Stimulated activated CD4-positive, alpha-beta T cell treated with anti-CD3 and anti-CD28 coated beads, Interleukin-12 subunit alpha, Interleukin-12 subunit beta, amount 100 ng/mL, for 24 hours (primary cell): ENCODE measurements around the gene STK11.
A peak's percentile ranks its signal among the peaks of the same experiment; 100 is the strongest.

Source experiments
- DNase-seq, 2 experiments: peaks; one replicate each; pipeline ENCODE4 v3.0.0-alpha.2; 2020; ENCODE audit warnings: low read depth in 2 of 2

Gene STK11

DNA sequence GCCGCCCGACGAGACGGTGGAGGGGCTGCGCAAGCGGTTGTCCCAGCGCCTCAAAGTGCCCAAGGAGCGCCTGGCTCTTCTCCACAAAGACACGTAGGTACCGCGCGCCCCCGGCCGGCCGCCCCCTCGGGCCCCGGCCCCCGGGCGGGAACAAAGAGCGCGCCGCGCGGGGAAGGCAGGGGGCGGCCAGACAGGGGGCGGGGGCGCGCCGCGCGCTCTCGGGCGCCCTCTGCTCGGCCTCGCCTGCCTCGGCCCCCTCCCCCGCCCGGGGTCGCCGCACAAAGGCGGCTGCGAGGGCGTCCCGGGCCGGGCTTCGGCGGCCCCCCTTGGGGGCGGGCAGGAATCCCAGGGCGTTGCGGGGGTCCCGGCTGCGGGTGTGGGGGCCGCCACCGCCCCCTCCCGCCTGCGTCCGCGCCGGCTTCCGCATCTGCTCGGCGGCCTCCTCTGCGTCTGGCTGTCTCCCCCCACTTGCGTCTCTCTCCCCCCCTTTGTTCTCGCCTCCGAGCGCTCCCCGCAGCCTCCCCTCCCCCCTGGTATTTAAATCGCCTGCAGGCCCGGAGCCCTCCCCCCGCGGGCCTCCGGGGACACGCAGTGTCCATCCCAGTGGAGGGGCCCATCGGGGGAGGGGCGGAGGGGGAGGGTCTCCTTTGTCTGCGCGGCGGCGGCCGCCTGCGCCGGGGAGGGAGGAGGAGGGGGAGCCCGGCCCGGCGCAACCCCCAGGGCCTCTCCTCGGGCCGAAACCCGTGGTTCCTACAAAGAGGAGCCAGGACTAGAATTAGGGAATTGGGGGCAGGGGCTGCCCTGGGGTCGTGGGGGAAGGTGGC, 45.1 kb downstream of the STK11 start:
- no peak for DNase-seq

- DNase-seq: no peak
Observed at GRCh38 chr19:1251330-1252220, 46.0 kb downstream of the STK11 start.

- DNase-seq: no peak
Observed at GRCh38 chr19:1252221-1252820, 46.7 kb downstream of the STK11 start.

DNA sequence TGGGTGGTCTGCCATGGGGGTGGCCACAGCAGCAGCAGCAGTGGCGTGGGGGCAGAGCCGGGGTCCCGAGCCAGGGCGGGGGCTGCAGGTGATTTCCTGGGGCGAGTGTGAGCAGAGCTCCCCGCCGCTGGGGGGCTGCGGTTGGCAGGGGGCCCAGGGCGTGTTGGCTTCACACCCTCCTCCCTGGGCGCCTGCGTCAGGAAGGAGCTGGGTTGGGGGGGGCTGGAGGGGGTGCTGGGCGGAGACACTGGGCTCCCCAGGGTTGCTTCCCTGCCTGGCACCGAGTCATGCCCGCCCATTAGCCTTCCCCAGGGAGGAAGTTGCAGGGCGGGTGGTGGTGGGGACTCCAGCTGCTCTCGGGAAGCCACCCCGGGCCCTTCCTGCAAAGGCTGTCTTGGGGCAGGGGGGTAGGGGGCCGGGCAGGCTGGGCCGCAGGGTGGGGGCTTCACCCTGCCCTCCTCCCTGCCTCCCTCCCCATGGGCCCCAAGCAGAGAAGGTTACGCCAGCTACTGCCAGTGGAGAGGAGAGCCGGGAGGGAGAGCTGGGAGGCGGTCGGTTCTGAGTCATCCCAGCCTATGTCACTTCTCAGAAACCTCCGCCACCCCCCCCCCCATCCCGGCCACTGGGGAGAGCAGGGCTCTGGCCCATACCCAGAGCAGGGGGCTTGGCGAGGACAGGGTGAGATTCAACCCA, 47.4 kb downstream of the STK11 start:
- peak in 1 of 2 experiments; percentile 77 for DNase-seq

- DNase-seq: no peak
Observed at GRCh38 chr19:1253514-1254080, 48.0 kb downstream of the STK11 start.

- DNase-seq: no peak
Observed at GRCh38 chr19:1254081-1254527, 48.5 kb downstream of the STK11 start.

DNA sequence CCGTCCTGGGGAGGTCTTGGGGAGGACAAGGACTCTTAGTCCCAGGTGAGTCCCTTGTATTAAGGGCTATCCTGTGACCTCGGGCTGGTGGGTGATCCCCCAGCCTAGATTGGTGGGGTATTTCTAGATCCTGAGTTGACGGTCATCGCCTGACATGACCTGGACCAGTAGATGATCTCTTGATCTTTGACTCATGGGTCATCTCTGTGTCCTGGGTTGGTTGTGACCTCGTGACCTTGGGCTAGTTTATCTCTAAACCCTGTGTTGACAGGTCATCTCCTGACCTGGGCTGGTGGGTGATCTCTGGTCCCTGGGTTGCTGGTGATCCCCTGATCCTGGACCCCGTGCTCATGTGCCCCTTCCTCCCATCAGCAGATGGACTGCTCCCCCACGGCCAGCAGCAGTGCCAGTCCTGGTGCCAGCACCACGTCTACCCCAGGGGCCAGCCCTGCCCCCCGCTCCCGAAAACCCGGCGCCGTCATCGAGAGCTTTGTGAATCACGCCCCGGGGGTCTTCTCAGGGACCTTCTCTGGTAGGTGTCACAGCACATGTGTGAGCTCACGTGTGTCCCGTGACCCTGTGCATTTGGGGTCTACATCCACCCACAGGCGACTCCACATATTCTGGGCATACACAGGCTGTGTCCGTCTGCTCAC, 49.1 kb downstream of the STK11 start:
- no peak for DNase-seq

GRCh38 chr19:1255186-1256161, 49.9 kb downstream of the STK11 start:
- DNase-seq: no peak

DNA sequence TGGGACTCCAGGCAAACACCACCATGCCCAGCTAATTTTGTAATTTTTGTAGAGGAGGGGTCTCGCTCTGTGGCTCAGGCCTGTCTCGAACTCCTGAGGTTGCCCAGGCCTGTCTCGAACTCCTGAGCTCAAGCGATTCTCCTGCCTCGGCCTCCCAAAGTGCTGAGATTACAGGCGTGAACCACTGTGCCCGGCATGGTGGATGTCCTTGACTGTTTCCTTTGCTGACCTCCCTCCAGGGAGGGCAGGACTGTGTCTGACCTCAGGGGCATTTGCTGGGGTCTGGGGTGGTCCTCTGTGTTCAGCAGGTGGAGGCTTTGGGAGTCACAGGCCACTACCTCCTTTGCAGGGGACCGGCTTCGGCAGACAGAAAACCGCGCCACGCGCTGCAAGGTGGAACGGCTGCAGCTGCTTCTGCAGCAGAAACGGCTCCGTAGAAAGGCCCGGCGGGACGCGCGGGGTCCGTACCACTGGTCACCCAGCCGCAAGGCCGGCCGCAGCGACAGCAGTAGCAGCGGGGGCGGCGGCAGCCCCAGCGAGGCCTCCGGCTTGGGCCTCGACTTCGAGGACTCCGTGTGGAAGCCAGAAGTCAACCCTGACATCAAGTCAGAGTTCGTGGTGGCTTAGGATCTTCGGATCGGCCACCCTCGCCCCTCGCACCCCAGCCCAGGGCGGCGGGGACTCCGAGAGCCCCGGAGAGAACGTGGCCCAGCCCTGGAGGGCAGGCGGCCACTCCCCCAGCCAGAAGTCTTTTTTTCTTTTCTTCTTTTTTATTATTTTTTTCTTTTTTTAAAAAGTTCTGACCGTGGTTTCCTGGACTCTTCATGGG, 51.3 kb downstream of the STK11 start:
- DNase-seq: no peak

- no peak for DNase-seq
Observed at GRCh38 chr19:1257475-1258162, 52.0 kb downstream of the STK11 start.

DNA sequence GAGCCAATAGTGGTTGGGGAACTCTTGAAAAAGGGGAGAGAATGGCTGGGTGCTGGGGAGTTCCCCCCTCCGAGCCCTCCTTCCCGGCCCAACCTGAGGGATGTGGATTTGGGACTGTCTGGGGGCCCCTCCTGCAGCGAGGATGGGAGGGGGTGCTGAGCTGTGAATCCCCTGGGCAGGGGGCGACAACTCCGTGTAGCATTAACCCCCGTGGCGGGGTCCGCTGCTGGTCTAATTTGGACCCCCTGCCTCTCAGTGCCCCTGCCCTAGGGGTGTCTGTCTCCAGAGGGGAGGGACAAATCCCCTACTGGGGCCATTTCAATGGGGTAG, 52.5 kb downstream of the STK11 start:
- DNase-seq: no peak

DNA sequence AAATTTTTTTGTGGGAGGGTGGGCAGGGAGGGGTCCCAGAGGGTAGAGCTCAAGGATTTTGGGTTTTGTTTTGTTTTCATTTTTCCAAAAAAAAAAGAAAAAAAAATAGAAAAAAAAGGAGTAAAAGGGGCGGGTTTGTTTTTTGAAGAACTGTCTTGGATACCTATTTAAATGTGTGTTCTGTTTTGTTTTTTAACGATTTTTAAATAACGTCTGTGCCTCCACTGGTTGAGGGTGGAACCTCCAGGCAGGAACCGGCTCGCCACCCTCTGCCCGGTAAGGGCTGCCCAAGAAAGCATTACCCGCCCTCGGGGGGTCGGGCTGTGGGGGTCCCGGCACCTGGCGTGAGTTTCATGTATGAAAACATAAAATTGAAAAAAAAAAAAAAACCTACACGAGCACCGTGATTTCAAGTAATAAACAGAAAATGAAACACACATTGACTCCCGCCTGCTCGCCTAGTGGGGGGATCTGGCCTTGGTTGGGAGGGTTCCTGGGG, 53.2 kb downstream of the STK11 start:
- DNase-seq: no peak

GRCh38 chr19:1259206-1259875, 53.8 kb downstream of the STK11 start:
- DNase-seq: no peak

DNA sequence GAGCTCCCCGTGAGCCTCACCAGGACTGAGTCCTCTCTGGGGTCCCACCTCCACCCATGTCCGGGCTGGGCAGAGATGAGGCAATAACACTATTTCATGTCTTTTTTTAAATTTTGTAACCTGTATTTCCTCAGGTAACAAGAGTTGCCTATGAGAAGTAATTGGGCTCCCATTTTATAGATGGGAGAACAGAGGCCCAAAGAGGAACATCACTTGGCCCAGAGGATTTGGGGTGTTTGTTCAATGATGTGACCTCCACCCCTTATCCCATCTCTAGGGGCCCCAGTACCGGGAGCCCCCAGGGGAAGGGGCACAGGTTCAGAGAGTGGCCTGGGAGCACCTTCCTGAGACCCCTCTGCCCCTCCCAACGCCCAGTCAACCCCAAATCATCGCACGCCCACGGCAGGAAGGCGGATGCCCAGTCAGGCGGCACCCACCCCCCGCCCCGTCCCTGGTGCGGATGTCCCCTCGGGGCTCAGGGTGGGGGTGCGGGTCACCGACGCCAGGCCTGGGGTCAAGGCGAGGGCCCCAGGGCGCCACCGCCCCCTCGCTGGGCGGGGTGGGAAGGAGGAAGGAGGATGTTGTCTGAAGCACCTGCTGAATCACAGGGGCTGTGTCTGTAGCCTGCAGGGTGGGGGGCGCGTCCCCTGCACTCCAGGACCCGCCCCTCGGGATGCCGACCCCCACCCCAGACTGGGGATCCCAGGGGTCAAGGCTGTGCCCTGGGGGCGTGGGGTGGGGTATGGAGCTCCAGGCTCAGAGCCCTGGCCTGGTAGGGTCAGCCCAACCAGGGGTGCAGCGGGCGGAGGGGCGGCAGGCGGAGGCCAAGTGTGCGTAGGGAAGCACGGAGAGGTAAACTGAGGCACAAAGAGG, 54.5 kb downstream of the STK11 start:
- DNase-seq: no peak

DNA sequence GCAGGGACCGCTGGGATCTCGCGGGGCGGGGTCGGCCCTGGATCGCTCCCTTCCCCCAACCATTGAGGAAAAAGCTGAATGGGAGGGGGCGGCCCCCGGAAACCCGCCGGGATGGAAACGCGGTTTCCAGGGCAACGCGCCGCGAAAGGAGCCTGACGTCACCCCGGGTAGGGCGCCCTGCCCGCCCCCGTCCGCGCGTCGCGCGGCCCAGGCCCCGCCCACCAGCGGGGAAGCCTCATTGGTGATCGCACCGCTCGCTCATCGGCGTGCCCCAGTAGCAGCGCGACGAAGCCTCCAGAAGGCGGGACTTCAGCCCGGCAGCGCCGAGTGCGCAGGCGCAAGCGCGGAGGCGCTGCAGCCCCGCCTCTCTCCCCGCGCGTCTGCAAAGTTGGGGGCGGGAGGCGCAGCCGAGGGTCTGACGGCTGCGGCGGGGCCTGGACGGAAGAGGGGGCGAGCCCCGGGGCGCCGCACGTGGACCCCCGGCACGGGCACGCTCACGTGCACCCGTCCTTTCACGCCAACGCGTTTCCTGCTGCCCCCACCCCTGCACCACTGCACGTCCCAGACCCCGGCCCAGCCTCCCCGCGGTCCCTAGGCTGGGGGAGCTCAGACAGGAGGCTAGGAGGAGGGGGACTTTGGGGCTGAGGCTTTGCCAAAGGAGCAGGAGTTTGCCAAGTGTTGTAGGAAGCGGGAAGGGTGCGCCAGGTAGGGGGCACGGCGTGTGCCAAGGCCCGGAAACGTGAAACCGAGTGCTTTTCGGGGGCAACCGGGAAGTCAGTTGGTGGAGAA, 55.4 kb downstream of the STK11 start:
- peak; percentile 93 to 94 for DNase-seq

GRCh38 chr19:1261538-1261797, 55.9 kb downstream of the STK11 start:
- DNase-seq: no peak
